Trophoblast cell (in vitro differentiated cells and primary cell): ENCODE measurements around the gene LCTL. TPM values are rescaled to one million over a fixed set of nuclear protein-coding genes. Genes with fewer than 3 reads are reported as not detected.

Source experiments
- DNase-seq, 2 donors: peaks; one replicate each; pipeline ENCODE4 v3.0.0-alpha.2; 2016
- H2AFZ ChIP-seq: 2 replicates; pipeline ENCODE4 v1.6.1; 2013; ENCODE audit warnings: low read length, moderate library complexity, mild to moderate bottlenecking; ENCODE audit not compliant: insufficient read depth, poor library complexity
- H2AK5ac ChIP-seq: 2 replicates; pipeline ENCODE4 v1.6.1; 2013; ENCODE audit warnings: mild to moderate bottlenecking, low read length
- H2BK120ac ChIP-seq: 2 replicates; pipeline ENCODE4 v1.6.1; 2013; ENCODE audit warnings: low read length, mild to moderate bottlenecking, moderate library complexity; ENCODE audit not compliant: insufficient read depth, poor library complexity
- H2BK12ac ChIP-seq: 2 replicates; pipeline ENCODE4 v1.6.1; 2013; ENCODE audit warnings: mild to moderate bottlenecking, low read length, moderate library complexity
- H2BK5ac ChIP-seq: 2 replicates; pipeline ENCODE4 v1.6.1; 2013; ENCODE audit warnings: low read length, low read depth, moderate library complexity, mild to moderate bottlenecking; ENCODE audit not compliant: poor library complexity
- H3K14ac ChIP-seq: 2 replicates; pipeline ENCODE4 v1.6.1; 2013; ENCODE audit warnings: mild to moderate bottlenecking, low read length
- H3K18ac ChIP-seq: 2 replicates; pipeline ENCODE4 v1.6.1; 2013; ENCODE audit warnings: mild to moderate bottlenecking, low read length
- H3K23ac ChIP-seq: 2 replicates; pipeline ENCODE4 v1.6.1; 2013; ENCODE audit warnings: low read length
- H3K27ac ChIP-seq: 2 replicates; pipeline ENCODE4 v1.5.1; 2013; ENCODE audit warnings: low read depth, mild to moderate bottlenecking, inconsistent platforms, low read length, moderate library complexity
- H3K27me3 ChIP-seq: 2 replicates; pipeline ENCODE4 v1.6.1; 2013; ENCODE audit warnings: inconsistent platforms, mild to moderate bottlenecking, low read length, moderate library complexity; ENCODE audit not compliant: insufficient read depth
- H3K36me3 ChIP-seq, 2 experiments: 1 replicate in 1 of 2; 2 replicates in 1 of 2; pipeline ENCODE4 v1.6.1; 2013; ENCODE audit warnings: low read length in 2 of 2, mild to moderate bottlenecking in 2 of 2, moderate library complexity in 1 of 2; ENCODE audit not compliant: insufficient read depth in 2 of 2, control insufficient read depth in 1 of 2
- H3K4ac ChIP-seq: 2 replicates; pipeline ENCODE4 v1.6.1; 2013; ENCODE audit warnings: low read depth, mild to moderate bottlenecking, low read length, moderate library complexity
- H3K4me1 ChIP-seq, 2 experiments: 1 replicate in 1 of 2; 2 replicates in 1 of 2; pipeline ENCODE4 v1.6.1; 2013; ENCODE audit warnings: low read length in 2 of 2, mild to moderate bottlenecking in 2 of 2, moderate library complexity in 1 of 2; ENCODE audit not compliant: insufficient read depth in 2 of 2, control insufficient read depth in 1 of 2
- H3K4me2 ChIP-seq: 2 replicates; pipeline ENCODE4 v1.6.1; 2013; ENCODE audit warnings: inconsistent platforms, mild to moderate bottlenecking, low read length, moderate library complexity
- H3K4me3 ChIP-seq: 2 replicates; pipeline ENCODE4 v1.5.1; 2013; ENCODE audit warnings: mild to moderate bottlenecking, low read depth, low read length, inconsistent platforms
- H3K79me1 ChIP-seq: one replicate; pipeline ENCODE4 v1.6.1; 2013; ENCODE audit warnings: low read length
- H3K79me2 ChIP-seq: 2 replicates; pipeline ENCODE4 v1.6.1; 2013; ENCODE audit warnings: low read length, mild to moderate bottlenecking; ENCODE audit not compliant: control insufficient read depth, insufficient read depth, poor library complexity
- H3K9ac ChIP-seq: 2 replicates; pipeline ENCODE4 v1.6.1; 2013; ENCODE audit warnings: mild to moderate bottlenecking, low read length
- H3K9me3 ChIP-seq: 2 replicates; pipeline ENCODE4 v1.6.1; 2013; ENCODE audit warnings: low read depth, mild to moderate bottlenecking, control low read depth, inconsistent platforms, low read length; ENCODE audit not compliant: insufficient read depth
- H4K12ac ChIP-seq: 2 replicates; pipeline ENCODE4 v1.6.1; 2013; ENCODE audit warnings: low read depth, mild to moderate bottlenecking, low read length, moderate library complexity
- H4K8ac ChIP-seq: 2 replicates; pipeline ENCODE4 v1.6.1; 2013; ENCODE audit warnings: low read depth, mild to moderate bottlenecking, low read length, moderate library complexity
- H4K91ac ChIP-seq: one replicate; pipeline ENCODE4 v1.6.1; 2013; ENCODE audit warnings: low read depth, mild to moderate bottlenecking, low read length, moderate library complexity
- WGBS: extraction: QIAGEN DNeasy Blood & Tissue Kit; methylation state at CpG from one replicate; pipeline ENCODE4 v1.1.7; 2013; ENCODE audit warnings: missing lambda C conversion rate; ENCODE audit not compliant: insufficient read length, insufficient coverage; ENCODE audit errors: extremely low coverage; 5-methylcytosine and 5-hydroxymethylcytosine counted together
- polyA plus RNA-seq: library from polyadenylated mRNA; stranded (reverse); fragments of 200-250 nt; gene quantifications from 2 replicates; pipeline ENCODE4 v1.2.3, GENCODE V29; 2013

Gene LCTL, protein sequence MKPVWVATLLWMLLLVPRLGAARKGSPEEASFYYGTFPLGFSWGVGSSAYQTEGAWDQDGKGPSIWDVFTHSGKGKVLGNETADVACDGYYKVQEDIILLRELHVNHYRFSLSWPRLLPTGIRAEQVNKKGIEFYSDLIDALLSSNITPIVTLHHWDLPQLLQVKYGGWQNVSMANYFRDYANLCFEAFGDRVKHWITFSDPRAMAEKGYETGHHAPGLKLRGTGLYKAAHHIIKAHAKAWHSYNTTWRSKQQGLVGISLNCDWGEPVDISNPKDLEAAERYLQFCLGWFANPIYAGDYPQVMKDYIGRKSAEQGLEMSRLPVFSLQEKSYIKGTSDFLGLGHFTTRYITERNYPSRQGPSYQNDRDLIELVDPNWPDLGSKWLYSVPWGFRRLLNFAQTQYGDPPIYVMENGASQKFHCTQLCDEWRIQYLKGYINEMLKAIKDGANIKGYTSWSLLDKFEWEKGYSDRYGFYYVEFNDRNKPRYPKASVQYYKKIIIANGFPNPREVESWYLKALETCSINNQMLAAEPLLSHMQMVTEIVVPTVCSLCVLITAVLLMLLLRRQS
- polyA plus RNA-seq: 0.40 TPM in 2 replicates

DNA sequence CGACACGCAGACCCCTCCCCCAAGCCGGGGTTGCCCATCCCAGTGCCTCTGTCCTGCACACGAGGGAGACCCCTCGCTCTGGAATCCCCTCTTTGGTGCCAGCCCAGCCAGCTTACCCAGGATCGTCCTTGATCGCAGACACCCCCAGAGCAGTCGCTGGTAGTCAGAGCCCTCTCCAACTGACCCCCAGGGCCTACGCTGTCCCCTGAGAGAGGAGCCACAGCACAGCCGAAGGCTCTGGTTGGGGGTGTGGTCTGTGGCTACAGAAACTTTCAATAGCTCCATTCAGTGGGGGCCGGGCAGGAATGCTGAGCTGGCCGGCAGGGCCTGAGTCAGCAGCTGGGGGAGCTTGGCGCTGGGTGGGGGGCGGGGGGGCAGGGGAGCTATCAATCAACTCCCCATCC, at the start of gene LCTL:
Gene LCTL (minus strand): TSS at position 258 of the 404 bp plus-strand sequence. CDS start 633 bp downstream, outside the sequence.
- no peak for DNase-seq
- Histone ChIP-seq H2BK120ac (peak within 1 kb of the TSS; percentile 48), H3K9me3 (peaks cover 3% of the 10 kb centered on the region), H3K27ac (peak within 1 kb of the TSS; percentile 24), H3K4me2 (peak within 1 kb of the TSS; percentile 27), H3K18ac (peak within 1 kb of the TSS; percentile 39), H4K12ac (no peak within 1 kb of the TSS), H3K4me3 (no peak within 1 kb of the TSS), H2AK5ac (peak within 1 kb of the TSS; percentile 71), H3K14ac (peak within 1 kb of the TSS; percentile 6), H2AFZ (no peak within 1 kb of the TSS), H3K4ac (no peak within 1 kb of the TSS), H3K36me3 (no peaks in the 10 kb centered on the region), H3K23ac (no peak within 1 kb of the TSS), H4K91ac (peak within 1 kb of the TSS; percentile 42), H3K27me3 (no peaks in the 10 kb centered on the region), H4K8ac (peak within 1 kb of the TSS; percentile 55), H3K4me1 (peaks cover 13 to 16% of the 10 kb centered on the region in 2 experiments), H2BK5ac (no peak within 1 kb of the TSS), H3K9ac (no peak within 1 kb of the TSS), H3K79me1 (peaks cover 2% of the 10 kb centered on the region), H2BK12ac (no peak within 1 kb of the TSS), H3K79me2 (no peaks in the 10 kb centered on the region)
- no CpG with 5 or more reads among the region's 14 CpGs for WGBS

DNA sequence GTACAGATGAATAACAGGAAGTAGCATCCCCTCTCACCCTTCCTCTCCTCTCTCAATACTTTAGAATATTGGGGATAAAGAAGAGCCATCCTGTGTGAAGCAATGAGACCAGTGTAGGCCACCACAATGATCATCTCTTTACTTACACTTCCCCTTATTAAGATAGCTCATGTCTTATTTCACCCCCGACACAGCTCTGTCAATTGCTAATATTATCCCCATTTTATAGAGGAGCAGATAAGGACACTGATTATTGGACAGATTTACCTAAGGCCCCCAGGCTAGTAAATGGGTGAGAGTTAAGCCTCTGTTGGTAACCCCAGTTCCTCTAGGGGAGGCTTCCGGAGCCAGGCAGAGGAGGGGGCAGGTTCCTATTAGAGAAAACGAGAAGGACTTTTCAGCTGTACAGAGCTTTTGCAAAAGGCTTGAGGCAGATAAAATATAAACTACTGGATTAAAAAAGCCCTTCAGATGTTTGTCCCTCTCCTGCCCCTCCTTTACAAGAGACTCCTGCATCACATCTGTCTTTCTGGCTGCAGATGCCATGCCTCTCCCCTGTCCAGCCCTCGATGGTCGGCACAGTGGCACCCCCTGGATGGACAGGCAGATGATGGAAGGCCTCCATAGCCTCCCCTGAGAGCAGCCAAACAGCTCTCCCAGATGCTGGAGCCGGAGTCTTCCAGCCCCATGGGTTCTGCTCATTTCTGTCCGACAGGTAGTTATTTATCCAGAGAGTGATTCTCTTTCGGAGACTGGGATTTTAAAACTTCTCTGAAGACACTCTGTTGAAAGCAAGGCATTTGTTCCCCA, 49.4 kb upstream of the LCTL start:
- no peaks in the 10 kb centered on the region for H3K36me3 ChIP-seq
- no peak overlapping the region for H3K27ac ChIP-seq
- H4K12ac ChIP-seq: no peak overlapping the region
- no peak for DNase-seq
- H2BK5ac ChIP-seq: no peak overlapping the region
- no peak overlapping the region for H4K8ac ChIP-seq
- no CpG with 5 or more reads among the region's 8 CpGs for WGBS
- no peak overlapping the region for H3K18ac ChIP-seq
- H3K79me2 ChIP-seq: no peaks in the 10 kb centered on the region
- peaks cover 6 to 9% of the 10 kb centered on the region in 2 experiments for H3K4me1 ChIP-seq
- H3K23ac ChIP-seq: no peak overlapping the region
- H3K14ac ChIP-seq: no peak overlapping the region
- no peak overlapping the region for H3K9ac ChIP-seq
- no peak overlapping the region for H4K91ac ChIP-seq
- no peak overlapping the region for H3K4me2 ChIP-seq
- no peak overlapping the region for H2AK5ac ChIP-seq
- H3K4me3 ChIP-seq: no peak overlapping the region
- H3K27me3 ChIP-seq: no peaks in the 10 kb centered on the region
- H2BK120ac ChIP-seq: no peak overlapping the region
- no peak overlapping the region for H2AFZ ChIP-seq
- no peak overlapping the region for H2BK12ac ChIP-seq
- H3K79me1 ChIP-seq: peaks cover 15% of the 10 kb centered on the region
- H3K9me3 ChIP-seq: no peaks in the 10 kb centered on the region
- H3K4ac ChIP-seq: no peak overlapping the region

DNA sequence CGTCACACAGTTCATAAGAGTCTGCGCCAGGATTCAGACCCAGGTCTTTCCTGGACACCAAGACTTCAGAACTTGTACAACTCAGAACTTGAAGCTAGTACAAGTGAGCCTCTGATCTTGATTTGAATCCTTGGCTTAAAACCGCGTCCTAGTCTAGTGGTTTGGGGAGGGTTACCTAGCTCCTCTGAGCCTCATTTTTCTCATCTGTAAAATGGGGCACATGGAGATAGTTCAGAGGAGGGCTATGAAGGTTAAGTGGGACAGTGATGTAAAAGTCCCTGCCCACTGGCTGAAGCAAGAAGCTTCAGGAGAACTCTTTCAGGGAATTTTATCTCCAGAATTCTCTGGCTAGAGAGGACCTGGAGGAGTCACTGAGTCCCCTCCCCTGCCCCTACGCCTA, 48.7 kb upstream of the LCTL start:
- no peak overlapping the region for H2AFZ ChIP-seq
- no peak overlapping the region for H2BK12ac ChIP-seq
- H4K91ac ChIP-seq: no peak overlapping the region
- no peaks in the 10 kb centered on the region for H3K36me3 ChIP-seq
- H2BK120ac ChIP-seq: no peak overlapping the region
- no peak overlapping the region for H3K9ac ChIP-seq
- H3K4me2 ChIP-seq: no peak overlapping the region
- H4K8ac ChIP-seq: no peak overlapping the region
- no peak overlapping the region for H3K23ac ChIP-seq
- H3K27me3 ChIP-seq: no peaks in the 10 kb centered on the region
- WGBS: no CpG with 5 or more reads among the region's 5 CpGs
- H3K4ac ChIP-seq: no peak overlapping the region
- no peak for DNase-seq
- no peak overlapping the region for H3K14ac ChIP-seq
- H3K4me1 ChIP-seq: peaks cover 2 to 4% of the 10 kb centered on the region in 2 experiments
- H3K27ac ChIP-seq: no peak overlapping the region
- peak overlapping the region; percentile 64 for H2AK5ac ChIP-seq
- H3K9me3 ChIP-seq: no peaks in the 10 kb centered on the region
- no peak overlapping the region for H4K12ac ChIP-seq
- H3K79me1 ChIP-seq: peaks cover 9% of the 10 kb centered on the region
- no peak overlapping the region for H3K18ac ChIP-seq
- H2BK5ac ChIP-seq: no peak overlapping the region
- no peaks in the 10 kb centered on the region for H3K79me2 ChIP-seq
- no peak overlapping the region for H3K4me3 ChIP-seq

DNA sequence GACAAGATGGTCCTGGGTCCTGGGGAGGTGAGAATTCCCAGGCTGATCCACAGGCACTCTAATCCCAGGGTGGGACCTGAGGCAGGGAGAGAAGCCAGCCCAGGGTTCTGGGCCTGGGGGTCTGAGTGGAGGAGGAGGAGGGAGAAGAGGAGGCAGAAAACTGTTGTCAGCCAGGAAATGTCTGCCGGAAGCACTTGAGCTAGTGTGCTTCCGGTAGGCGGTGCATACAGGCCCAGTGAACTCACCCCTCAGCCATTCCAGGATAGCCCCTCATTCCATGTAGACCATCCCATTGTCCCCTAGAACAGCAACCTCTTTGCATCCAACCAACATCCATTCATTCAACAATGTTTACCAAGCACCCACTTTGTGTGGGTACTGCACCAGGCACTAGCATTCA, 47.9 kb upstream of the LCTL start:
- Histone ChIP-seq H2BK120ac (no peak overlapping the region), H3K27me3 (no peaks in the 10 kb centered on the region), H4K8ac (no peak overlapping the region), H3K36me3 (no peaks in the 10 kb centered on the region), H3K27ac (no peak overlapping the region), H3K4me3 (no peak overlapping the region), H3K9ac (no peak overlapping the region), H3K9me3 (no peaks in the 10 kb centered on the region), H3K4me1 (no peaks in the 10 kb centered on the region), H3K23ac (no peak overlapping the region), H3K18ac (no peak overlapping the region), H4K91ac (no peak overlapping the region), H2BK12ac (peak overlapping the region; percentile 45), H2AFZ (no peak overlapping the region), H3K14ac (no peak overlapping the region), H2BK5ac (no peak overlapping the region), H4K12ac (no peak overlapping the region), H3K79me1 (peaks cover 5% of the 10 kb centered on the region), H3K4ac (no peak overlapping the region), H3K79me2 (no peaks in the 10 kb centered on the region), H2AK5ac (peak overlapping the region; percentile 35), H3K4me2 (no peak overlapping the region)
- DNase-seq: no peak
- WGBS: no CpG with 5 or more reads among the region's 3 CpGs
